Mesenchymal stem cell (in vitro differentiated cells and primary cell): ENCODE results near the gene PSG5.
"Not testable (repeated sequence)": the region's sequence is repeated elsewhere in the genome, so short reads cannot be mapped to it uniquely, and the experiment has no call there.

Source experiments
- DNase-seq: peaks from one replicate; pipeline ENCODE4 v3.0.0-alpha.2; 2013
- H2AFZ ChIP-seq: one replicate; pipeline ENCODE4 v1.6.1; 2013; ENCODE audit warnings: low read depth, mild to moderate bottlenecking, control low read depth, inconsistent platforms, low read length, moderate library complexity
- H2AK5ac ChIP-seq: 2 replicates; pipeline ENCODE4 v1.6.1; 2013; ENCODE audit warnings: low read length, moderate library complexity, mild to moderate bottlenecking, inconsistent platforms; ENCODE audit not compliant: severe bottlenecking
- H2BK120ac ChIP-seq: one replicate; pipeline ENCODE4 v1.6.1; 2013; ENCODE audit warnings: low read depth, mild to moderate bottlenecking, inconsistent platforms, low read length, moderate library complexity
- H2BK12ac ChIP-seq, 2 experiments: one replicate each; pipeline ENCODE4 v1.6.1; 2013; ENCODE audit warnings: inconsistent platforms in 2 of 2, low read length in 2 of 2, mild to moderate bottlenecking in 2 of 2, moderate library complexity in 2 of 2, control low read depth in 1 of 2
- H2BK15ac ChIP-seq: one replicate; pipeline ENCODE4 v1.6.1; 2013; ENCODE audit warnings: mild to moderate bottlenecking, low read depth, inconsistent platforms; ENCODE audit not compliant: poor library complexity, severe bottlenecking
- H2BK5ac ChIP-seq: 2 replicates; pipeline ENCODE4 v1.6.1; 2013; ENCODE audit warnings: low read depth, mild to moderate bottlenecking, low read length, control low read depth, inconsistent platforms; ENCODE audit not compliant: poor library complexity, severe bottlenecking
- H3K14ac ChIP-seq, 2 experiments: one replicate each; pipeline ENCODE4 v1.6.1; 2013; ENCODE audit warnings: inconsistent platforms in 2 of 2, low read length in 2 of 2, control low read depth in 1 of 2, mild to moderate bottlenecking in 1 of 2, moderate library complexity in 1 of 2
- H3K18ac ChIP-seq, 2 experiments: one replicate each; pipeline ENCODE4 v1.6.1; 2013; ENCODE audit warnings: inconsistent platforms in 2 of 2, low read length in 2 of 2, control low read depth in 1 of 2, low read depth in 1 of 2, mild to moderate bottlenecking in 1 of 2
- H3K23ac ChIP-seq, 2 experiments: one replicate each; pipeline ENCODE4 v1.6.1; 2013; ENCODE audit warnings: inconsistent platforms in 2 of 2, low read length in 2 of 2, mild to moderate bottlenecking in 2 of 2, moderate library complexity in 2 of 2, control low read depth in 1 of 2
- H3K27ac ChIP-seq: 2 replicates; pipeline ENCODE4 v1.5.1; 2013; ENCODE audit warnings: mild to moderate bottlenecking, moderate library complexity, low read length, control low read depth, inconsistent platforms; ENCODE audit not compliant: poor library complexity, severe bottlenecking
- H3K27me3 ChIP-seq, 2 experiments: 2 replicates each; pipeline versions ENCODE4 v1.6.1 to v1.7.0; 2013; ENCODE audit warnings: low read length in 2 of 2, mild to moderate bottlenecking in 2 of 2, moderate library complexity in 2 of 2, control low read depth in 1 of 2, inconsistent platforms in 1 of 2; ENCODE audit not compliant: control insufficient read depth in 1 of 2, insufficient read depth in 1 of 2
- H3K36me3 ChIP-seq, 2 experiments: 2 replicates each; pipeline versions ENCODE4 v1.6.1 to v1.7.0; 2013; ENCODE audit warnings: low read length in 2 of 2, control low read depth in 1 of 2, inconsistent platforms in 1 of 2, low read depth in 1 of 2, mild to moderate bottlenecking in 1 of 2; ENCODE audit not compliant: insufficient read depth in 2 of 2, control insufficient read depth in 1 of 2
- H3K4ac ChIP-seq, 2 experiments: one replicate each; pipeline ENCODE4 v1.6.1; 2013; ENCODE audit warnings: inconsistent platforms in 2 of 2, low read length in 2 of 2, mild to moderate bottlenecking in 2 of 2, moderate library complexity in 2 of 2, control low read depth in 1 of 2, low read depth in 1 of 2
- H3K4me1 ChIP-seq: 2 replicates; pipeline ENCODE4 v1.6.1; 2013; ENCODE audit warnings: low read depth, low read length, control low read depth; ENCODE audit not compliant: control insufficient read depth, insufficient read depth
- H3K4me2 ChIP-seq: 2 replicates; pipeline ENCODE4 v1.6.1; 2013; ENCODE audit warnings: low read length, mild to moderate bottlenecking, inconsistent platforms; ENCODE audit not compliant: poor library complexity, severe bottlenecking
- H3K4me3 ChIP-seq, 2 experiments: 2 replicates each; pipeline versions ENCODE4 v1.5.1 to v1.7.0; 2013; ENCODE audit warnings: low read length in 2 of 2, mild to moderate bottlenecking in 2 of 2, control low read depth in 1 of 2, low read depth in 1 of 2; ENCODE audit not compliant: insufficient read depth in 1 of 2
- H3K79me1 ChIP-seq: replicated peaks from 2 replicates; pipeline ENCODE4 v1.6.1; 2013; ENCODE audit warnings: mild to moderate bottlenecking, control low read depth, low read length, inconsistent platforms; ENCODE audit not compliant: poor library complexity, severe bottlenecking
- H3K9ac ChIP-seq: 2 replicates; pipeline ENCODE4 v1.7.0; 2013; ENCODE audit warnings: mild to moderate bottlenecking, low read length, moderate library complexity
- H3K9me3 ChIP-seq: 2 replicates; pipeline ENCODE4 v1.7.0; 2013; ENCODE audit warnings: mild to moderate bottlenecking, low read length; ENCODE audit not compliant: control insufficient read depth
- H4K8ac ChIP-seq: one replicate; pipeline ENCODE4 v1.6.1; 2013; ENCODE audit warnings: inconsistent platforms, mild to moderate bottlenecking, low read length, moderate library complexity
- H4K91ac ChIP-seq: one replicate; pipeline ENCODE4 v1.6.1; 2013; ENCODE audit warnings: mild to moderate bottlenecking, low read length, inconsistent platforms
- WGBS: methylation state at CpG from one replicate; pipeline ENCODE4 v1.1.7; 2013; ENCODE audit warnings: mixed read lengths; 5-methylcytosine and 5-hydroxymethylcytosine counted together

The PSG5 gene

GRCh38 chr19:43205471-43206105 lies 19.3 kb upstream of the PSG5 start, which contains the start of gene PSG4:
PSG4 (minus strand) TSS chr19:43205638; CDS start chr19:43205536, 102 bp downstream.
- 46% methylated on average over 7 of the region's 9 CpGs for WGBS
- not testable (repeated sequence) for H3K79me1 ChIP-seq, H3K18ac ChIP-seq, H3K4me2 ChIP-seq, H3K9ac ChIP-seq, H2BK120ac ChIP-seq, H4K8ac ChIP-seq, H3K23ac ChIP-seq, H3K4me1 ChIP-seq, H2AK5ac ChIP-seq, H3K4ac ChIP-seq, DNase-seq, H4K91ac ChIP-seq, H3K4me3 ChIP-seq, H2BK12ac ChIP-seq, H3K14ac ChIP-seq, H3K27me3 ChIP-seq, H2BK5ac ChIP-seq, H3K9me3 ChIP-seq, H3K36me3 ChIP-seq, H3K27ac ChIP-seq, H2BK15ac ChIP-seq, H2AFZ ChIP-seq

DNA sequence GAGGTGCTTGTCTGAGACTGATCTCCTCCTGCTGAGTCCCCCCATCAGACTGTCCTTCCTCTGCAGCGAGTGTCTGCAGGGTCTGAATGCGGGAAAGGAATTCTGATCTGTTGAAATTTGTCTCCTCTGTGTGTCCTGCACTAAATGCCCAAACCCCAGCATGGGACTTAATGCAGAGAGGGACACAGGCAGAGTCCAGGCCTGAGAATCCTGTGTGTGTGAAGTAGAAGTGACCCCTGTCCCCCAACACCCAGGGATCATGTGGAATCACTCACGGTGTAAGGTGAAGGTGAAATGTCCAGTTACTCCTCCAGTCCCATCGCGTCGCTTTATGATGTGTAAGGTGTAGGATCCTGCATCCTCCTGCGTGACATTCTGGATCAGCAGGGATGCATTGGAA lies 17.3 kb upstream of the PSG5 start:
- WGBS = 32% methylated on average over 3 of the region's 7 CpGs

GRCh38 chr19:43201891-43202290 lies 15.6 kb upstream of the PSG5 start:
- H3K4me1 ChIP-seq, H2BK15ac ChIP-seq: not testable (repeated sequence)

More for the DNA sequence above, 17.3 kb upstream of the PSG5 start:
- not testable (repeated sequence) for H3K27ac ChIP-seq, H2AK5ac ChIP-seq, H3K4ac ChIP-seq, H3K14ac ChIP-seq, H2BK5ac ChIP-seq, H3K36me3 ChIP-seq, H2AFZ ChIP-seq, H3K4me2 ChIP-seq, H3K9ac ChIP-seq, H3K4me1 ChIP-seq, H4K8ac ChIP-seq, H3K27me3 ChIP-seq, H4K91ac ChIP-seq, H3K23ac ChIP-seq, H2BK12ac ChIP-seq, H3K9me3 ChIP-seq, DNase-seq, H3K4me3 ChIP-seq, H2BK120ac ChIP-seq, H2BK15ac ChIP-seq, H3K18ac ChIP-seq, H3K79me1 ChIP-seq

DNA sequence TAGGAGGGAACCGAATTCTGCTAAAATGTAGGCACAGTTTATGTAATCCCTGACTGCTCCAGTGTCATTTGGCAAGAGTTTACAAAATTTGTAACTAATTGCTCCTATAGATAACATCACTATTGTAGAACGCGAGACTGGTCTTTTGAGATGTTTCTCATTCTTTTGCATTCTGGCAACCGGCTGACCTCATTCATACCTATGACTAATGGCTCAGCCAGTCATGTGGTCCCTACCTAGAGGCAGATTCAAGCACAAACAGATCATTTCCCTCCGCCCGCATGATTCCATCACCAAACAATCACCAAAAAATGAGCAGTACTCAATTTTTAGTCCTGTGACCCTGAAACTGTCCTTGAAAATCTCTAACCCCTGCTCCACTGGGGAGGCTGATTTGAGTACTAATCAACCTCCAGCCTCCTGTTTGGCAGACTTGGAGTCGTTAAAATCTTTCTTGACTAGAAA lies 15.0 kb upstream of the PSG5 start:
- not testable (repeated sequence) for H3K9me3 ChIP-seq, H2BK12ac ChIP-seq, H2BK5ac ChIP-seq, H4K91ac ChIP-seq, H3K27ac ChIP-seq, H3K4ac ChIP-seq, H3K23ac ChIP-seq, H2BK15ac ChIP-seq, H3K4me3 ChIP-seq, H2AFZ ChIP-seq, H3K79me1 ChIP-seq, H3K4me2 ChIP-seq, H4K8ac ChIP-seq, H3K14ac ChIP-seq, H3K27me3 ChIP-seq, H3K36me3 ChIP-seq, DNase-seq, H2BK120ac ChIP-seq, H3K18ac ChIP-seq, H3K4me1 ChIP-seq, H2AK5ac ChIP-seq
- WGBS = 78% methylated on average over 6 of the region's 7 CpGs
- peak overlapping the region; percentile 79 for H3K9ac ChIP-seq

More at GRCh38 chr19:43201891-43202290, 15.6 kb upstream of the PSG5 start:
- H2BK12ac ChIP-seq, H3K4me2 ChIP-seq, H3K27me3 ChIP-seq, H3K14ac ChIP-seq, H3K9me3 ChIP-seq, H3K27ac ChIP-seq, H4K91ac ChIP-seq, H3K4me3 ChIP-seq, H2AK5ac ChIP-seq, H3K4ac ChIP-seq, H3K18ac ChIP-seq, H2AFZ ChIP-seq, H2BK5ac ChIP-seq, H3K36me3 ChIP-seq, DNase-seq, H3K23ac ChIP-seq, H4K8ac ChIP-seq, H2BK120ac ChIP-seq, H3K79me1 ChIP-seq: not testable (repeated sequence)
- WGBS = 32% methylated on average over 2 of the region's 2 CpGs
- H3K9ac ChIP-seq = peak overlapping the region; percentile 79
